GM18858 (cell line): ENCODE data around the gene FUZ.

Source experiments
- ATAC-seq: cut with Tn5 transposase; IDR thresholded peaks from one replicate; pipeline ENCODE4 v1.9.1; 2021; ENCODE audit not compliant: unreplicated experiment

FUZ gene

DNA sequence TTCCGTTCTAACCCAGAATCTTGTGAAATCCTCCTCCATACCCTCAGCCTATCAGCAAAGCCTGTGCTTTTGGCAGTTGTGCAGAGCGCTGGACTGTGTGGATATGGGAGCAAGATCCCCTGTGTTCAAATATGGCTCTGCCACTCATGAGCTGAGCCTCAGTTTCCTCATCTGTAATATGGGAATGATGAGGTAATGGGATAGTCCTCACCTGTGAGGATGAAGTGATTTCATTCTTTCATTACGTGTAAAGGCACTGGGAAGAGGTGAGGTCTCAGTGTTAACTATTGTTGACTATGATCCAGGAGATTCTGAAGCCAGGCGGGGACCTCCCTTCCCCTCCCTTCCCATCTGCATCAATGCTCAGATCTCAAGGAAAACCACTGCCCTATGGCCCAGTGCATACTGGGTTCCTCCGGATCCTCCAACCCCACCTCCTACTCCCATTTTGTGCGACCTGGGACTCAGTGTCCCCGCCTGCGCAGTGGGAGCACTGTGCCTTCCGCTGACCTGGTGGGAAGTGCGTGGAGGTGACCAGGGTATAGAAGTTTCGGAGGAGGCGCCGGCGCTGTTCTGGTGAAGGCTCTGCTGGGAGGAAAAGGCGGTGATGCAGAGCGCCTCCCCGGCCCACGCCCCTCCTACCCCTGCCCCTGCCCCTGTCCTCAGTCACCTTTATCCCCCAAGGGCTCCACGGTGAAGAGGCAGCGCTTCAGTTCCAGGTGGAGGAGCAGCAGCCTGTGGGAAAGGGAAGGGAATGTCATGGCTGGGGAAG, 5.0 kb downstream of the FUZ start:
- no peak for ATAC-seq

DNA sequence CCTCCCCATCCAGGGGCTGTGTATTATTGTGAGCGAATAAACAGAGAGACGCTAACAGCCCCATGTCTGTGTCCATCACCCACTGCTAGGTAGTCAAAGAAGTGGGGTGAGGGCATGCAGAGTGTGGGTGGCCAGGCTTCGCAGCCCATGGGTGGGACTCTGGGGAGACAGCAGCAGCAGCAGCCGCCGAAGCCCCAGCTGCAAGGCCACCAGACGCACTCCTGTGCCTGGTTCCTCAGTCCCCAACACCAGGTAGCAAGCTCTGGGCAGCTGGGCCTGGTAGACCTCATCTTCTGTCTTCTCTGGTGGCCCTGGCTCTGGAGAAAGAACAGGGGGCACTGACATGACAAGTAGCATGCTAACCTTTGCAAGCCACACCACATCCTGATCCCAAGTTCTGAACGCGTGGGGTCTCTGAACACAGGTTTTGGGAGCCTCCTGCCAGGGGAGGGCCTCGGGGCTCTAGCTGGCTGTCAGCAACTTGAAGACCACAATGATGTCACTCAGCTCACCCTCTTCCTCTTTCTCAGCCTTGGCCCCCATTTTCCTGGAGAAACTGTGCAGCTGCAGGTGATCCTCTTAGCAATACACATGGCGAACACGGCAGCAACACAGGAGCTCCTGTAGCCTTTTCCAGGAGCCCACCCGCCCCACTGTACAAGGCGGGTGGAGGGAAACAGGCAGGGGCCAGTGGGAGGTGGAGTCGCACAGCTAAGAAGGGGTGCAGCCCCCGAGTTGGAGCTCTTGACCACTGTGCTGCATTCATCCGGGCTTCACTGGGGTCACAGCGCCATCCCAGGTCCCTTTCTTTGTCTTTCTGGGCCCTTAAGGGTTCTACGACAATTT, 5.8 kb downstream of the FUZ start:
- ATAC-seq, result no peak

DNA sequence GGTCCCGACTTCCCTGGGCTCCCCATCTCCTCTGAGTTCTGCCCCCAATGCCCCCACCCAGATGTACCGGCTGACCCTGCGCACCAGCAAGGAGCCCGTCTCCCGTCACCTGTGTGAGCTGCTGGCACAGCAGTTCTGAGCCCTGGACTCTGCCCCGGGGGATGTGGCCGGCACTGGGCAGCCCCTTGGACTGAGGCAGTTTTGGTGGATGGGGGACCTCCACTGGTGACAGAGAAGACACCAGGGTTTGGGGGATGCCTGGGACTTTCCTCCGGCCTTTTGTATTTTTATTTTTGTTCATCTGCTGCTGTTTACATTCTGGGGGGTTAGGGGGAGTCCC, 6.5 kb downstream of the FUZ start:
- no peak for ATAC-seq

DNA sequence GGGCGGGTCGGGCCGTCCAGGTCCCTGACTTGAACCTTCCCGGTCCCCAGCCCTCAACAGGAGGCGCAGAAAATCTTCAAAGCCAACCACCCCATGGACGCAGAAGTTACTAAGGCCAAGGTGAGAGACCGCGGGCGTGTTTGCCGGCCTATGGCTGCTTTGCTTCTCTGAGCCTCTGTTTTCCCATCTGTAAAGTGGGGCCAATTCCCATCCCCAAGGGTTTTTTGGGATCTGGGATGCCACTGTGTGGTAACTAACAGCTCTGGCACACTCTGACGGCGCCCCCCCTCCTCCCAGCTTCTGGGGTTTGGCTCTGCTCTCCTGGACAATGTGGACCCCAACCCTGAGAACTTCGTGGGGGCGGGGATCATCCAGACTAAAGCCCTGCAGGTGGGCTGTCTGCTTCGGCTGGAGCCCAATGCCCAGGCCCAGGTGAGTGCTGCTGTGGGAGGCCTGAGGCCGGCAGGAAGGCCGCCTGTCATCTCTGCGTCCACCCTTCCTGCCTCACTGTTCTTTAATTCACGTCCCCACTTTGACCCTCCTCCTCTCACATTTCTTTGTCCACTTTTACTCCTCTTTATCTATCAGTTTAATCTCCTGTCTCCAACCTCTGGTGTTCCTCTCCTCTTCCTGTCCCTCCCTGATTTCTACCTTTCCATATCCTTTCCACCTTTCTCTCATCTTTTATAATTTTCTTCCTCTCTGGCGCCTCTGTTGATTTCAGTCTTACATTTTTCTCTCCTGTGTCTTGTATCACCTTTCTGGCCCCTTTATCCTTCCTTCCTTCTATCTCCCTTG, 7.1 kb downstream of the FUZ start:
- no peak for ATAC-seq

DNA sequence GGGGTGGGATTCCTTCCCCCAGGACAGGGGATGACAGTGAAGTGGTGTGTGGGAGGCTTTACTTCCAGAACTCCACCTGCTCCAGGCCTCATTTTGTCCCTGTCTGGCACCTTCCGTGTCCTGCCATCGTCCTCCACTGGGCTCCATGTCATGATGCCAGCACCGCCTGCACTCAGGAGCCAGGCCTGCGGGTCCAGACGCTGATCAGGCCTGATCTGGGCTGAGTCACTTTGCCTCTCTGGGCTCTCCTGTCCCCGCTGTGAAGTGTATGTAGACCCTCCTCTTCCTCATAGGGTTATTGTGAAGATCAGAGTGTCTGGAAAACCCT, 9.6 kb downstream of the FUZ start:
- no peak for ATAC-seq

DNA sequence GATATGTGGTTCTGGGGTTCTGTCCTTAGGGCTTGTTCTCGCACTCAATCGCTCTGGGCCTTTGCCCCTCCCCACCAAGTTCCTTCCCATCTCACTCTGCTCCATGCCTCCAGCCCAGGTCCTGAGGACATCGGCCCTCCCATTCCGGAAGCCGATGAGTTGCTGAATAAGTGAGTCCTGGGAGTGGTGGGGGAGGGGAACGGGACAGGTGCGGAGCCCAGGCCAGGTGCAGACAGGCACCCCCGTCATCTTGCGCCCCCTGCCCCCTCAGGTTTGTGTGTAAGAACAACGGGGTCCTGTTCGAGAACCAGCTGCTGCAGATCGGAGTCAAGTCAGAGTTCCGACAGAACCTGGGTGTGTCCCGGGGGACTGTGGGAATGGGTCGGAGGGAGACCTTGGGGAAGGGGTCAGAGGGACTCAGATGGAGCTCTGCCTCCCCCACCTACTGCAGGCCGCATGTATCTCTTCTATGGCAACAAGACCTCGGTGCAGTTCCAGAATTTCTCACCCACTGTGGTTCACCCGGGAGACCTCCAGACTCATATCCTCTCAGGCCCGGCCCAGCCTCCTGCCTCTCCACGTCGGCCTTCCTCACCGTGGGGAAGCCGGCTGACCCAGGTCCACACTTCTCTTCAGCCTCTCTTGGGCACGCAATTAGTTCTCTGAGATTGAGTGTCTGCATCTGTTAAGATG, 10.1 kb downstream of the FUZ start:
- no peak for ATAC-seq

GRCh38 chr19:49801966-49802661, 11.0 kb downstream of the FUZ start:
- no peak for ATAC-seq

DNA sequence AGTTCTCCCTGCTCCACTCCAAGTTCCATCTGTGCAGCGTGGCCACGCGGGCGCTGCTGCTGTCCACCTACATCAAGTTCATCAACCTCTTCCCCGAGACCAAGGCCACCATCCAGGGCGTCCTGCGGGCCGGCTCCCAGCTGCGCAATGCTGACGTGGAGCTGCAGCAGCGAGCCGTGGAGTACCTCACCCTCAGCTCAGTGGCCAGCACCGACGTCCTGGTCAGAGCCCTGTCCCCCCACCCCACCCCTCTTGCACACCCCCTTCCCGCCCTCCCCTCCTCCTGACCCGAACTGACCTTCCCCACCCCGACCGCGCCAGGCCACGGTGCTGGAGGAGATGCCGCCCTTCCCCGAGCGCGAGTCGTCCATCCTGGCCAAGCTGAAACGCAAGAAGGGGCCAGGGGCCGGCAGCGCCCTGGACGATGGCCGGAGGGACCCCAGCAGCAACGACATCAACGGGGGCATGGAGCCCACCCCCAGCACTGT, 11.6 kb downstream of the FUZ start:
- no peak for ATAC-seq

DNA sequence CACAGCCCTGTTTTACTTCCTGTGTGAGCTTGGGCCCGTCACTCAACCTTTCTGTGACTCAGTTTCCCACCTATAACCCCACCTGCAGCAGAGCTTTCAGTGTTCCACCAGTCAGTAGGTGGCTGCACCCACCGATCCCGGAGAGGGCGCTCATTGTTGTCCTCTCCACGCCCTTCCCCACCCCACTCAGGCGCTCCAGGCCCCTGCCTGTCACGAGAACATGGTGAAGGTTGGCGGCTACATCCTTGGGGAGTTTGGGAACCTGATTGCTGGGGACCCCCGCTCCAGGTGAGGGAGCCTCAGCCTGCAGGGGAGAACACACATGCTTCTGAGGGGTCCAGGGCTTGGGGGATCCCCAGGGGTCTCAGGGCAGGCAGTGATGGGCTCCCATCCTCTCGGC, 12.3 kb downstream of the FUZ start:
- no peak for ATAC-seq

- ATAC-seq, result no peak
These were observed 13.2 kb downstream of the FUZ start for GRCh38 chr19:49799798-49800376.

DNA sequence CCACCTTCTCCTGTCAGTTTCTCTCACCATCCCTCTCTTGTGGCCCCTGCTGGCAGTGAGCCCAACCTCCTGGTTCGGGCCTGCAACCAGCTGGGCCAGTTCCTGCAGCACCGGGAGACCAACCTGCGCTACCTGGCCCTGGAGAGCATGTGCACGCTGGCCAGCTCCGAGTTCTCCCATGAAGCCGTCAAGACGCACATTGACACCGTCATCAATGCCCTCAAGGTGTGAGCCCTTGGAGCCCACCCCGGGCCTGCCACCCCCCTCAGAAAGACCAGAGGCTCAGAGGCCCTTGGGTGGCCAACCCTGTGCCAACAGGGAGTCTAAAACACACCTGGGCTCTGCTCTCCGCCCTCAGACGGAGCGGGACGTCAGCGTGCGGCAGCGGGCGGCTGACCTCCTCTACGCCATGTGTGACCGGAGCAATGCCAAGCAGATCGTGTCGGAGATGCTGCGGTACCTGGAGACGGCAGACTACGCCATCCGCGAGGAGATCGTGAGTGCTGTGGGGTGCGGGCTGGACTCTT, 13.8 kb downstream of the FUZ start:
- ATAC-seq, result no peak

- no peak for ATAC-seq
These were observed 14.5 kb downstream of the FUZ start for GRCh38 chr19:49798574-49798973.

DNA sequence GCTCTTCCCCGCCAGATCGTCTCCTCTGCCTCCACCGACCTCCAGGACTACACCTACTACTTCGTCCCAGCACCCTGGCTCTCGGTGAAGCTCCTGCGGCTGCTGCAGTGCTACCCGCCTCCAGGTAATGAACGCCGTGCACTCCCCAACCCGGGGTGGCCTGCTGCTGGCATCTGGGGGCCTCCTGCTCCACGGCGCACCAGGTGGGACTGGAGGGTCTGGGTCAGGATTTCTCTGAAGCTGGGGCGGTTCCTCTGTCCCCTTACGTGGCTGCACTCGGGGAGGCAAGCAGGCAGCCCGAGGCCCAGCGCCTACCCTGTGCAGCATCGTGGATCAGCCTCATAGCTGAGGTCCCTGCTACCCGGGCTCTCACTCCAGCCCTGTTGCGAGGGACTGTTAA, 17.5 kb downstream of the FUZ start:
- ATAC-seq, result no peak

- ATAC-seq, result no peak
These were observed 19.6 kb downstream of the FUZ start for GRCh38 chr19:49793561-49793840.

DNA sequence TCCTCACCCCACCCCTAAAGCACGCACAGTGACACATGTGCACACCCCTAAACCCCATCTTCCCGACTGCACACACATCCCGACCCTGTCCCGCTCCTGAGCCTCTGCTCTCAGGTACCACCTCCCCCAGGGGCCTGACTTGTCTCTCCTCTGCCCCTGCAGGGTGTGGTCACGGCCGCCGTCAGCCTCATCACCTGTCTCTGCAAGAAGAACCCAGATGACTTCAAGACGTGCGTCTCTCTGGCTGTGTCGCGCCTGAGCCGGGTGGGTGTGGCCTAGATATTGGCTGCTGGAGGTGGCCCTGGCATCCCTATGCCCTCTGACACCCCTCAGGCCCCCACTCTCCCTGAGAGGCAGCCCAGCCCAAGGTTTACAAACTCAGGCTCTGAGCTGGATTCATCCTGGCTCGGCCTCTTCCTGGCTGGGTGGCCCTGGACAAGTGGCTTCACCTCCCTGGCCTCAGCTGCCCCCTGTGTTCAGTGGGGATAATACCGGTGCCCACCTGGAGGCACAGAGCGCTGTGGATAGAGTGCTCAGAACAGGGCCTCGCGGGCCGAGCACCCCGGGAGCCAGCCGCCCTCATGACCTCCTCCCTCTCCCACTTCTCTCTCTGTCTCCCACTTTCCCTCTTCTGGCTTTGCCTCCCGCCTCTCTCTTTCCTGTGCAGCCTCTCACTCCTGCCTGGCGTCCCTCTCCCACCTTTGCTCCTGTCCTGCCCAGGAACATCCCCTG, 20.1 kb downstream of the FUZ start:
- ATAC-seq, result no peak

DNA sequence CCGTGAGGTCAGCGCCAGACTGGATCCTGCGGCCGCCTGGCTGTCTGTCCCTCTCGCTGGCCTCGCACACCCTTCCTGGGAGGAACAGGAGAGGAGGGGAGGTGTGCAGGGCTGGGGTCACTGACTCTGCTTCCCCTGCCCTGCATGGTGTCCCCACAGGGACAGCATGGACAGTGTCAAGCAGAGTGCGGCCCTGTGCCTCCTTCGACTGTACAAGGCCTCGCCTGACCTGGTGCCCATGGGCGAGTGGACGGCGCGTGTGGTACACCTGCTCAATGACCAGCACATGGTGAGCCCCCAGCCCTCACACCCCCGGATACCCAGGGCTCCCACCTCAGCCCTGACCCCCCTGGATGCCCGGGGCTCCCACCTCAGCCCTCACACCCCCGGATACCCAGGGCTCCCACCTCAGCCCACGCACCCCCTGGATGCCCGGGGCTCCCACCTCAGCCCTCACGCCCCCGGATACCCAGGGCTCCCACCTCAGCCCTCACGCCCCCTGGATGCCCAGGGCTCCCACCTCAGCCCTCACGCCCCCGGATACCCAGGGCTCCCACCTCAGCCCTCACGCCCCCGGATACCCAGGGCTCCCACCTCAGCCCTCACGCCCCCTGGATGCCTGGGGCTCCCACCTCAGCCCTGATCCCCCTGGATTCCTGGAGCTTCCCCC, 21.2 kb downstream of the FUZ start:
- ATAC-seq, result no peak

- ATAC-seq, result no peak
These were observed 22.2 kb downstream of the FUZ start for GRCh38 chr19:49790866-49791265.

- ATAC-seq, result no peak
These were observed 24.2 kb downstream of the FUZ start for GRCh38 chr19:49788857-49789256.

- no peak for ATAC-seq
These were observed 25.3 kb downstream of the FUZ start for GRCh38 chr19:49787746-49788145.
